ENCODE results near the gene MAGED1.

GRCh38 chrX:51855698-51856097 lies 37.7 kb upstream of the MAGED1 start:
- TF ChIP-seq, protein P1, sequence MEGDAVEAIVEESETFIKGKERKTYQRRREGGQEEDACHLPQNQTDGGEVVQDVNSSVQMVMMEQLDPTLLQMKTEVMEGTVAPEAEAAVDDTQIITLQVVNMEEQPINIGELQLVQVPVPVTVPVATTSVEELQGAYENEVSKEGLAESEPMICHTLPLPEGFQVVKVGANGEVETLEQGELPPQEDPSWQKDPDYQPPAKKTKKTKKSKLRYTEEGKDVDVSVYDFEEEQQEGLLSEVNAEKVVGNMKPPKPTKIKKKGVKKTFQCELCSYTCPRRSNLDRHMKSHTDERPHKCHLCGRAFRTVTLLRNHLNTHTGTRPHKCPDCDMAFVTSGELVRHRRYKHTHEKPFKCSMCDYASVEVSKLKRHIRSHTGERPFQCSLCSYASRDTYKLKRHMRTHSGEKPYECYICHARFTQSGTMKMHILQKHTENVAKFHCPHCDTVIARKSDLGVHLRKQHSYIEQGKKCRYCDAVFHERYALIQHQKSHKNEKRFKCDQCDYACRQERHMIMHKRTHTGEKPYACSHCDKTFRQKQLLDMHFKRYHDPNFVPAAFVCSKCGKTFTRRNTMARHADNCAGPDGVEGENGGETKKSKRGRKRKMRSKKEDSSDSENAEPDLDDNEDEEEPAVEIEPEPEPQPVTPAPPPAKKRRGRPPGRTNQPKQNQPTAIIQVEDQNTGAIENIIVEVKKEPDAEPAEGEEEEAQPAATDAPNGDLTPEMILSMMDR (conservative IDR thresholded peaks at IDR 0.05; ENCODE audit: low read length) = no peak
- no peak for TF ChIP-seq EZH2phosphoT487 (IDR thresholded peaks at IDR 0.05; ENCODE audit: borderline replicate concordance, low read depth, low read length)
